Activated effector memory CD4-positive, alpha-beta T cell treated with Interleukin-2 at 50 U/mL for 16 hours (primary cell): Measurements from ENCODE around the gene POLR1F.
"Not testable (repeated sequence)": the region's sequence is repeated elsewhere in the genome, so short reads cannot be mapped to it uniquely, and the experiment has no call there.

ENCODE experiments used
- DNase-seq: peaks from one replicate; pipeline ENCODE4 v3.0.0-alpha.2; 2020

Gene POLR1F, protein sequence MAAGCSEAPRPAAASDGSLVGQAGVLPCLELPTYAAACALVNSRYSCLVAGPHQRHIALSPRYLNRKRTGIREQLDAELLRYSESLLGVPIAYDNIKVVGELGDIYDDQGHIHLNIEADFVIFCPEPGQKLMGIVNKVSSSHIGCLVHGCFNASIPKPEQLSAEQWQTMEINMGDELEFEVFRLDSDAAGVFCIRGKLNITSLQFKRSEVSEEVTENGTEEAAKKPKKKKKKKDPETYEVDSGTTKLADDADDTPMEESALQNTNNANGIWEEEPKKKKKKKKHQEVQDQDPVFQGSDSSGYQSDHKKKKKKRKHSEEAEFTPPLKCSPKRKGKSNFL

DNA sequence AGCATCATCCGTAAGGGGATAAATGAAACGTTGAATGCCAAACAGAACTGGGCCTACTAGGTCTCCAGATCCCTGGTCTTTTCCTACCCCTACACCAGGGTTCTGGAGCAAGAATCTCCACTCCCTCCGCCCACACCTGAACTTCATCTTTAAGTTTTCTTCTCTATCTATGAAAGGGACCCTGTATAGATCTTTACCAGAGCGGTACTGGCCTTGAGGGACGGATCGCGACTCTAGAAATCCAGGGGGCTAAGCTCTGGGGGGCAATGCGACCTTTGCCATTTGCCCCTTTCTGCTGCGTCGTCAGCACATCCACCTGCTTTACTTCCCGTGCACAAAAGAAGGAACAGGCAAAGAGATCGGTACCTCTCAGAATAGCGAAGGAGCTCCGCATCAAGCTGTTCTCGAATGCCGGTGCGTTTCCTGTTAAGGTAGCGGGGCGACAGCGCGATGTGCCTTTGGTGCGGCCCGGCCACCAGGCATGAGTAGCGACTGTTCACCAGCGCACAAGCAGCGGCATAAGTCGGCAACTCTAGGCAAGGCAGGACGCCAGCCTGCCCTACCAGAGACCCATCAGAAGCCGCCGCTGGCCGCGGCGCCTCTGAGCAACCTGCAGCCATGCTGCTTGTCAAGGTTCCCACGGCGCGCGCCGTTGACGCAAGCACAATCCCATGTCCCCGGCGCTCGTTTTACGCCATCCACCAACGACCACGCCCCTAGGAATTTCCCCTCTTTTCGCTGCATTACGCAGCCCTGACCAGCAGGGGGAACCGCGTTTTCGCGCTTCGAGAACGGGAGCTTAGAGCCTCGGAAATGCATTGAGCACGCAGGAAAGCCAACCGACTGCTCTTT, at the start of gene POLR1F:
Gene POLR1F (minus strand): TSS at position 641 of the 852 bp plus-strand sequence. CDS start 21 bp downstream, at position 620.
- DNase-seq, result peak; percentile 90

DNA sequence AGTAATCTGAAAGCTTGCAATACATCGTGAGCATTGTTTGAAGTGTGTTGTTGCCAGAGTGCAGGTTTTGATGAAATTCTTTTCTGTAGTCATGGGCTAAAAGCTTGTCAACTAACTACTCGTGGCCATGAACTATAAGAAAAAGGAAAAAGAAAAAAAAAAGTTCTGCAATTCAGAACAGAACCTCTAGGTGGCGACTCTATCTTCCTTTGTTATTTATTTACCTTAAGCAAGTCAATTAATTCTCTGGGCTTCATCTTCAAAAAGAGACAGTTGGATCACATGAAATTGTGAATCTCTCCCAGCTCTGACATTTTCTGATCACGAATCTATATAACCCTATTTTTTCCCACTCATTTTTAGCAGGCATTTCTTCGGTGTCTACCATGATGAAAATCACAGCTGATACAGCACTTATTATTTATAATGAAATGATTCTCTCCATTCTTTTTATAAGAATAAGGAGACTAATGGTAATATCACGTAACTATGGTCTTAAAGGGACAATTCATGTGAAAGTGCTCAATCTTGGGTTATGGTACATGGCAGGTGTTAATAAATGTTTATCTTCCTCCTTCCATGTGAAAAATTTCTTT, 45.8 kb upstream of the POLR1F start:
- no peak for DNase-seq

DNA sequence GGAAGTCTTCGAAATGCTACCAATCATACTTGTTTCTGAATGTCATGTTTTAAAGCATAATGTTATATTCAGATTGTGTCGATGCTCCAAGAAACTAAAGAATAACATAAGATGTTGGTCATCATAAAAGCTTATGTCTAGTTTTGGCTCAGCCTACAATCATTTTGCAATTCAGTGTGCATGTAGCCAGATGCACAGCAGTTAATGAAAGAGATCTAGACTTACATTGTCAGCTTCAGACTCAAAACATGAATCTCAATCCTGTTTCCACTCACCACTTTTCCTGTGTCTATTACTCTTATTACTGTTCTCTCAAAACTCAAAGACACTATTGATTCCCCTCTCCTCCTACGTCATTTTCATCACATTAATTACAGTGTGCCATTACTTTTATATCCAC, 43.2 kb upstream of the POLR1F start:
- DNase-seq, result no peak

DNA sequence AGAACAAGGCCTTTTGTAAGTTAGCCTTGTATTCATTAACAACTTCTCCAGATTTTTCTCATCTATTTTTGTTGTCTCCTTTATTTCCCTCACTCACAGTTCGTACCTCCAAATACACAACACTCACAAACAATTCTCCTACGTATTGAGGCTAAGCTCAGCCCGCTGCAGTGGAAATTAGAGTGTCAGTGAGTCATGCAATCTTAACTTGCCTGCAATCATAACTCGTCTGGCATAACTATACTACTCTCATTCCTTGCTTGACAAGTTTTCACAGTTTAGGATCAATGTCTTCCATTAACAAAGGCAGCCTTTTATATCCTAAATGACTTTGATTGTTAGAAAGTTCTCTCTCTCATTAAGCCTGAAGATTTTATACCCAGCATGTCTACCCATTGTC, 40.8 kb upstream of the POLR1F start:
- DNase-seq, result no peak

DNA sequence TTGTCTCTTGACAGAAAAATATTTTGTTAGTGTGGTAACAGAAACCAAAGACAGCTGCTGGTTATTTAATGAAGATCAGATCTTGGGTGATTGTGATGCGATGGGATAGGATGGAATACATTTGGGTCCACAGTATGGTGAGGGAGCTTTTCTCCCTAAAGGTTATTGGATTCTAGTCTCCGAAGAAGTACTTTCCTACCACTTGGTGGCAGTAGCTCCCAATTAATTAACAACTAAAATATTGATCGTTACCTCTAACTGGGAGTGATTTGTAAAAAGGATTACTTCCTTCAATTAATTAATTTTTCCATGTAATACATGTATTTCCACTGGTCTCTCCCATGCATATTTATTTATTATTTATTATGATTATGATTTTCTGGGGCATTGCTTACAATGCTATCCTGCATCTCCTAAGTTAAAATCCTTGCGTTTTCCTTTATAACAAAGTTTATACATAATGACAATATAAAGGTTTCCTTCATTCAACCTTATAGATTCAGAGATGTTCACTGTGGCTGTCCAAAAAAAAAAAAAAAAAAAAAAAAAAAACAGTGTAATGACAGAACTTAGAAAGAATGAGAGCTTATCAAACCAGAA, 39.0 kb upstream of the POLR1F start:
- DNase-seq, result no peak

DNA sequence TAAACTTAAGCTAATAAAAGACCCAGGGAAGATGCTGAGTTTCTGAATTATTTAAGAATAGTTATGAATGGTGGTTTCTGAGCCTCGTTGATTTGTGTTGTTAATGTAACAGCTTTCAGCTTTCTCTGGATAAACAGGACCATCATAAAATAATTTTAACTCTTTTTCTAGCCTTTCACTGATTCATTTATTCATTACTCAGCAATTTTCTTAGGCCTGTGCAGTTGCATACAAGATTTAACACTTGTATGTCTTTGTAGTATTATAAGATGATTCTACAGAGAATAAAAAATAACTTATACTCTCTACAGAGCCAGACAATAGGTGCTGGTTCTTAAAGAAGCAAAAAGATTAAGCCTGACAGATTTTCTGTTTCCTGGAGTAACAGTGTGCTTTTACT, 35.2 kb upstream of the POLR1F start:
- DNase-seq, result no peak

DNA sequence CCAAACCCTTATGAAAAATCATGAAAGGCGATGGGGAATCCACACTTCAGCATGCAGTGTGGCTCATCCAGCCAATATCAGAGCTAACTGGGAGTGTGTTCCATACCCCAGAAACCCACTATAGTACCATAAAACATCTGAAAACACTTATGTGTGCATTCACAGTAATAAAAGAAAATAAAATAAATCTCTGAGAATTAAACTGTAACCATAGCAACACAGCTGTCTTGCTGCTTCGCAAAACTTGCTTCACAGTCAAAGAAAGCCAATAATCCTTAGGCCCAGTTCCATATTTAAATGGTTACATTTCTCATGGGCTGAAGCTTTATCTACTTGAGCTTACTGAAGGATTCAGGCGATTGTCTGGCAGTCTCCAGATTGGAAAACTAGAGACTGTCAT, 19.9 kb upstream of the POLR1F start:
- DNase-seq, result no peak

DNA sequence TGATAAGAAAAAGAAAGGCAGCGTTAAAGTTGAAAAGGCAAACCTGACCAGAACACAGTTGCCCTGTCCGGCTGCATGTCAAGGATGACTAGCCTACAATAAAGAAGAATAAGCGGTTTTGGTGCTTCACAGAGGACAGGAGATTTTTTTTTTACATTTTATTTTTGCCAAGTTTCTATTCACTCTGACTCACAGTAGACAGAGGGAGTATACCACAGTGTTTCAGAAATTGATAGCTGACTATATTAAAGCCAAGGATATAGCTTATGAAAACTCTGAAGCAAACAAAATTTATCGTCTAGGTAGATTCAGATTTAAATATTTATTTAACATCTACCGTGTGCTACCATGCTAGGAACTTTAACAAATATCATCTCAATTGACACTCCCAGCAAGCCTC, 16.9 kb upstream of the POLR1F start:
- no peak for DNase-seq

DNA sequence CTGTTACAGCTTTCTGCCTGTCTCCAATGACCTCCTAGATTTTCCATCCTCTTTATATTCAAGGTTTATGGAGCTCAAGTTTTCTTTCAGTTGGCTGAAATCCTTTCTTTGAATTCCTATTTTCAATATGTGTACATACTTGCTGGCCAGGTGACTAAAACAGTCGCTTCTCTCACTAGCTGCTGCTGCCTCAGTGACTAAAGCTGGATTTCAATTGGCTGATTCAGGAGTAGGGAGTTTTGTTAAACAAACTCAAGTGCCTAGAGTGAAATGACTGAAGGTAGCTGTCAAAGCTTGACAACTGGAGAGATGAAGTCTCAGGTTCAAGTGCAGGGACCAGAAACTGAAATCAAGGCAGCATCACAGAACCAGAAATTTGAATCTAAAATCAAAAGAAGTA, 6.7 kb upstream of the POLR1F start:
- DNase-seq, result no peak

DNA sequence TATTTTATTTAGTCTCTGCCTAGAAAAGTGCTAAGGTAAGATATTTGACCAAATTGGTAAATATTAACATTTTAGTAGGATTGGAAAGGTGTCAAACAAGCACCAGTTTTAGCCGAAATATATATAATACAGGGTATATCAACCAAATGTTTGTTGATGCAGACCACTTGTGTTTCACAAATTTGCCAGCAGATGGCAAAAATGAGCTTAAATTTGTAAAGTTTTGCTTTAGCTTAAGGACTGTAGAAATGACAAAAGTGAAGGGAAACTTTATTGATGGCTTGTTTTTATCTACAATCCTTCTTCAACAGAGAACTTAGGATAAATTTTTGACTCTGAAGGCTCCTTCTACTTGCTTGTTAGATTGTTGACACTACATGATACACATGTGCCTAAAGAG, 4.8 kb upstream of the POLR1F start:
- no peak for DNase-seq

DNA sequence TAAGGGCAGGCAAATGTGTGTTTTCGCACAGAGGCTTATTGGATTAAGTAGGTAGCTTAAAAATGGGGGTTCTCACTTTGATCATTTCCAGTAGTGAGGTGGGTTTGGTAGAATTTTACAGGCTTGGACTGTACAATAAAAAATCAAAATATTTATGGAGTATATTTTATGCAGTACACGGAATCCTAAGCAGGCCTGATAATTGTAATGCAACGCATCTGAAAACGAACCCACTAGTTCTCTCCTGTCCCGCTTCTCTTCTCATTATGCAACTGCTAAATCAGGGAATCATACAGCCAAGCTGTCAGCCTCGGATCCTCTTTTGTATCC, 377 bp upstream of the POLR1F start:
- DNase-seq, result no peak

DNA sequence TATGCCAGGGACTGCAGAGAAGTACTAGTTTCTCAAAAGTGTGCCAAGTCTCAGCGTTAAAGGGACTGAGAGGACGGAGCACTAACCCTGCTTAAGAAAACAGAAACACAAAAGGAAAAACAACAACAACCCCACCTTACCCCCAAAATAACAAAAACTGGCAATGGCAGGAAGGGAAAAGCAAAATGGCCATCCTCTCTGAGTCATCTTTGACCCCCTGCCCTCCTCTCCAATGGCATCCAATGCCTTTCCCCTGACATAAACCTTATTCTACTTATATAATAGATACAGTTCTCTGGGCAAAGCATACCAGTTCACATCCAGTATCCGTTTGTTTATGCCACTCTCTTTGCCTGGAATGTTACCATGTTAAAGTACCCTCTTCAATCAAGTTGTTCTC, 1.6 kb downstream of the POLR1F start:
- DNase-seq, result no peak

DNA sequence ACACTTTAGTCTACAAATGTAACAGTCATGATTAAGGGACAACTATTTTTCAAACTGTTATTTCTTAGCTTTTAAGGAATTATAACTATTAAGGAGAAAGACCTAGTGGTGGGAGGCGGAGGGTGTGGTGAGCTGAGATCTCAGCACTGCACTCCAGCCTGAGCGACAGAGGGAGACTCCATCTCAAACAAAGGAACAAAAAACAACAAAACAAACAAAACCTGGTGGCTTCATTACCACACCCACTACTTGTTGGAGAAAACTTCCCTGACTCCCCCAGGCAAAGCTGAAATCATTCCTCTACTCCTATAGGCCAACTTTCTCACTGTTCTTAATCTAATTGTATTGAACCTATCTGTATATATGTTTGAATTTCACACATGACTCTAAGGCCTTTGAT, 3.2 kb downstream of the POLR1F start:
- DNase-seq, result no peak

DNA sequence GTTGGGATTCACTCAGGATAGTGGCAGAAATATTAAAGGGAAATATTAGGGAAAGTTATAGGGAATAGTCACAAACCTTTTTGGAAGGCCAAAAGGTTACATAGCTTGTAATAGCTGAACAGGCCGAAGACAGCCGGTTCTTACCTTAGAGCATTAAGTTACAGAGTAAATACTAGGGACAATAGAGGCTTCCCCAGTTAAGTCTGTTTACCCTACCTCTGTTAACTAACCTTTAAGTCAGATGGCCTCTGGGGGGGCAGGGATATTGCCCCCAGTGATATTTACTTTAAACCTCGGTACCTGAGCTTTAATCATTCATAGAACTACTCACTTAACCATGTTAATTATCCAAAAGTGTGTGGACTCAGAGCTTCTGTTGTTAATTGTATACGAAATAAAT, 7.4 kb downstream of the POLR1F start:
- no peak for DNase-seq

DNA sequence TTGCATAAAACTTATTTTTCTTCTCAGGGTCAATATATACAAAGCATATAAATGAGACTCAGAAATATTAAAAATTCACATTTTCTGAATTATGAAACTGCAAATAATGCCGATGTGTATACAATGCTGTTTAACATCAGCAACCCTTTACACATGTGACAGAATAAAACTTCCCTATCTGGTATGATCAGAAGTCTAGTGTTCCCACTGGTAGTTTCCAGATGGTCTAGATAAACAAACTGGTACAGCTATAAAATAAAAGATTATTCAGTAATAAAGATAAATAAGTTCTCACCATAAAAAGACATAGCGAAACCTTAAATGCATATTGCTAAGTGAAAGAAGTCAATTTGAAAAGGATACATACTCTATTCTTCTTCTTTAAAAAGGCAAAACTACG, 7.9 kb downstream of the POLR1F start:
- DNase-seq, result no peak

DNA sequence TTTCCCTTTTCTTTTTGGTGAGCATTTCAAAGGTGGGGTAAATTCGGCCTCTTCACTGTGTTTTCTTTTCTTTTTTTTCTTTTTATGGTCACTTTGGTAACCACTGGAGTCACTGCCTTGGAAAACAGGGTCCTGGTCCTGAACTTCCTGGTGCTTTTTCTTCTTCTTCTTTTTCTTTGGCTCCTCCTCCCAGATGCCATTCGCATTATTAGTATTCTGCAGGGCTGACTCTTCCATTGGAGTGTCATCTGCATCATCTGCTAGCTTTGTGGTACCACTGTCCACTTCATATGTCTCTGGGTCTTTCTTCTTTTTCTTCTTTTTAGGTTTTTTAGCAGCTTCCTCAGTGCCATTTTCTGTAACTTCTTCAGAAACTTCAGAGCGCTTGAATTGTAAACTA, 10.5 kb downstream of the POLR1F start:
- DNase-seq, result no peak

DNA sequence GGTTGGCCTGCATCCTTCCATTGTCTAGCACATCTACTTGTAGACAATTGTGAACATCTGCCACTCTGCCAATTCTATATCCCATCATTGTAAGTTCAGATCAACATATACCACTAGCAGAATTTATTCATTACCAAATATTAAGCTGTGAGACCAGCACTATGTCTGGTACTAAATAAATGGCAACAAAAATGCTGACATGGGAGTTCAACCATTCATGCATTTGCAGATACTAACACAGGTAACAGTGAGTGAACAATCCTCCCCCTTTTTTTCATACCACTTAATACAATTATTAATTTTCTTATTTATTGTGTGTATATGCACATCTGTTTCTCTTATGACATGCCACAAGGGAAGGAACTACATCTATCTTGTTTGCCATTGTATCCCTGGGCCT, 11.9 kb downstream of the POLR1F start:
- DNase-seq, result no peak

DNA sequence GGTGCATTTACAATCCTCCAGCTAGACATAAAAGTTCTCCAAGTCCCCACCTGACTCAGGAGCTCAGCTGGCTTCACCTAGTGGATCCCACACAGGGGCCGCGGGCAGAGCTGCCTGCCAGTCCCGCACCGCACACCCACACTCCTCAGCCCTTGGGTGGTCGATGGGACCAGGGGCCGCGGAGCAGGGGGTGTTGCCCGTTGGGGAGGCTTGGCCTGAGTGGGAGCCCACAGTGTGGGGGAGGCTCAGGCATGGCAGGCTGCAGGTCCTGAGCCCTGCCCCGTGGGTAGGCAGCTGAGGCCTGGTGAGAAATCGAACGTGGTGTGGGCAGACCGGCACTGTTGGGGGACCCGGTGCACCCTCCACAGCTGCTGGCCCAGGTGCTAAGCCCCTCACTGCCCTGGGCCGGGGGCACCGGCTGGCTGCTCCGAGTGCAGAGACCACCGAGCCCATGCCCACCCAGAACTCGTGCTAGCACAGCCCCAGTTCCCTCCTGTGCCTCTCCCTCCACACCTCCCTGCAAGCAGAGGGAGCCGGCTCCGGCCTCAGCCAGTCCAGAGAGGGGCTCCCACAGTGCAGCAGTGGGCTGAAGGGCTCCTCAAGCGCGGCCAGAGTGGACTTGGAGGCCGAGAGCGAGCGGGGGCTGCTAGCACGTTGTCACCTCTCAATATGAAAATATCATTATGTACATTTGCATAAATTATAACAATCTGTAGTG, 16.6 kb downstream of the POLR1F start:
- DNase-seq, result no peak

DNA sequence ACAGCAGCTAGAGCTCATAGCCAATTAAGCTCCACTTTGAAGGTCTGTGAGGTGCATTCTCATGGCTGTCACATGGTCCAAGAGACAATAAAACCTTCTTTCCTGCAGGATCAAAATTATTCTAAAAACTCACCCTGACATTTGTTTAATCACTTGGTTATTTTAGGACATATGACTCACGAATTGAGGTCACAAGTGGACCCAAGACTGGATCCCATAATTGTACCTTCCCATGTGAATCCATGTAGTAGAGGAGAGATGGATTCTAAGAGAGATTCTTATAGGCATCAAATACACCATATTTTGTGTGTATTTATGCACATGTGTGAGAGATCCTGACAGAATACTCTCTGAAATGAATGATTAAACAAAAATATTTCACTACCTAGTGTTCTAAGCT, 18.1 kb downstream of the POLR1F start:
- no peak for DNase-seq

DNA sequence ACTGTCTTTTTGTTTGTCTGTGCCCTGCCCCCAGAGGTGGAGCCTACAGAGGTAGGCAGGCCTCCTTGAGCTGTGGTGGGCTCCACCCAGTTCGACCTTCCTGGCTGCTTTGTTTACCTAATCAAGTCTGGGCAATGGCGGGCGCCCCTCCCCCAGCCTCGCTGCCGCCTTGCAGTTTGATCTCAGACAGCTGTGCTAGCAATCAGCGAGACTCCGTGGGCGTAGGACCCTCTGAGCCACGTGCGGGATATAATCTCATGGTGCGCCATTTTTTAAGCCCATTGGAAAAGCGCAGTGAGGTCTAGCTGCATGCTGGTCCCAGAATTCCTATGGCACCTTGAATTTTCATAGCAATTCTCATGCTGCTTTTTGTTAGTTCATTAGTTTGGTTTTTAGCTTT, 19.7 kb downstream of the POLR1F start:
- not testable (repeated sequence) for DNase-seq

DNA sequence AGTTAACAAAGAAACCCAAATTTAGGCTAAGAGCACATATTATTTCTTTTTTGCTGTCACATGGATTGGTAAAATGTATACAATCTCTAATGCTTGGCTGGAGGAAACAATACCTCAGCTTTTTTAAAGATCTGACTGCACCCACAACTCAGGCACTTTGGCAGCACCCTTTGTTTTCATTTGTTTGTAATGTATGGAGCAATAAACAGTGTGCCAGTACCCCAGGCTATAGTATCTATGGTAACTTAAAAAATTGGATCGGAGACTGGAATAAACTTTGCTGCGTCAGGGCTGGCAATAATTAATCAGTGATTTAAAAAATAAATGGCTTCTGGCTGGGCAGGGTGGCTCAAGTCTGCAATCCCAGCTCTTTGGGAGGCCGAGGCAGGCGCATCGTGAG, 27.2 kb downstream of the POLR1F start:
- no peak for DNase-seq

DNA sequence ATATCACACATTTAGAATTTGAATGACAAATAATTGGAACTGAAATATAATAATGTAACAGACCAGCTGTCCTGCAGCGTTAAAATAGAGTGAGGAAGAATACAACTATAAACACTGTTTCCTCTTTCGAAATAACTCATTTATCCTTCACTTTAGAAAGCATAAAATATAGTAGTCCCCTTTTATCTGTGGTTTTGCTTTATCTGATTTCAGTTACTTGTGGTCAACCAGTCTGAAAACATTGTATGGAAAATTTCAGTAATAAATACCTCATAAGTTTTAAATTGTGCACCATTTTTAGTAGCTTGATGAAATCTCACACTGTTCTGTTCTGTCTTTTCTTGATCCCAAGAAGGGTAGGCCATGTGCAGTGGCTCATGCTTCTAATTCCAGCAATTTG, 31.7 kb downstream of the POLR1F start:
- no peak for DNase-seq

DNA sequence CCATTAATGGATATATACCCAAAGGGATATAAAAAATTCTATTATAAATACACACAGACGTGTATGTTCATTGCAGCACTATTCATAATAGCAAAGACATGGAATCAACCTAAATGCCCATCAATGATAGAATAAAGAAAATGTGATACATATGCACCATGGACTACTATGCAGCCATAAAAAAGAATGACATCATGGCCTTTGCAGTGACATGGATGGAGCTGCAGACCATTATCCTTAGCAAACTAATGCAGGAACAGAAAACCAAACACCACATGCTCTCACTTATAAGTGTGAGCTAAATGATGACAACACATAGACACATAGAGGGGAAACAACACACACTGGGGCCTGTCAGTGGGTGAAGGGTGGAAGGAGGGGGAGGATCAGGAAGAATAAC, 33.0 kb downstream of the POLR1F start:
- DNase-seq, result no peak
